Astrocyte of the hippocampus (primary cell): Measurements from ENCODE around the gene RELN.

ENCODE experiments used
- DNase-seq: peaks from one replicate; pipeline ENCODE4 v3.0.0; 2011; ENCODE audit warnings: low read depth, low spot score

Gene RELN

DNA sequence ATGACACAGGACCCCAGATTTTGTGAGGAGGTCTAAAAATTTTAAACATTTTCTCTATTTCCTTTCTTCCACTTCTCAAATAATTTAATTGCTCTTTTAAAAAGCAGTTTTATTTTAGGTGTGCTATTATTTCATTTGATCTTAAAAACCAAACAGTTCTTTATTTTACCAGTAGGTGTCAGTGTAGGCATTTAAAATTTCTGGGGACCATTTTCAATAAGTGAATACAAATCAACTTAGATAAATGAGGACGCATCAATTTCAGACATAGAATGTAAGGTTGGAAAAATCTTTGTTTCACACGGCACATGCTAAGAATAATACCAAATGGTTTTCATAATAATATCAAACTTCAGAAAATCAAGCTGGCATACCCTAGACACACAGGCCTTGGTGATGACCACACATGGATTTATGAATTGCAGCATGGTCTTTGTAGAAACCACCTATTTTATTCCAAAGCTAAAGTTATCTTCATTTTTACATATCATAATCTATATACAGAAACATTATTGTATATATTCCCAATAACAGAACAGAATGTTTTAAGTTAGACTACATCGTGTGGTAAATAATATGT lies 415.9 kb downstream of the RELN start:
- peak; percentile 53 for DNase-seq

GRCh38 chr7:103571586-103571985 lies 417.9 kb downstream of the RELN start:
- DNase-seq: no peak

DNA sequence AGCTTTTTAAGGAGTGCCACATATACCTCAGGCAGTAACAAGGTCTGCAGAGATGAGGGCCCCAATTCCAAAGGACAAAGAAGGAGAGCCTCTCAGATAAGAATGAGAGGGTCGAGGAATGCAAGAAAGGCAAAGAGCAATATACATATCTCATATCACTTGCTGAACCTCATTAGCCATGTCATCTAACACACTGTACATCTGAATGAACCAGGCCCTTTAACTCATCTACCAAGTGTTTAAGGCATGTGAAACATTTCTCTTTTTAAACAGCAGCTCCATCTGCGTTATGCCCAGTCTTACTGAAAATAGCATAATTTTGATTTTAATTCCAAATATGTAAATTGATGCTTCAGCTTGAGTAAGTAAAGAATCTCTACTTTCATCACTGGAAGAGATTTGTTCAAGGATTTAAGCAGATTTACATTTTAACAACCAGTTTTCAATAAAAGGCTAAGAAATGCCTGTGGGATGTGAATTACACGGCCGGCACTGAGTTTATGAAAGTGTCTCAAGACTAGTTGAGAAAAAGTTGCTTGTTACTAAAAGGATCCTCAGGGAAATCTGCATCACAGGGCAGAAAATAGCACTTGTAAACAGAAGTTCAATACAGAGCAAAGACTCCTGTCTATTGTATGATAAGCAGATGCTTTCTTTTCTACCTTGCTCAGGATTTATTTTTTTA lies 419.7 kb downstream of the RELN start:
- no peak for DNase-seq

GRCh38 chr7:103564416-103564815 lies 425.0 kb downstream of the RELN start:
- DNase-seq: no peak

GRCh38 chr7:103560136-103560535 lies 429.3 kb downstream of the RELN start:
- no peak for DNase-seq

DNA sequence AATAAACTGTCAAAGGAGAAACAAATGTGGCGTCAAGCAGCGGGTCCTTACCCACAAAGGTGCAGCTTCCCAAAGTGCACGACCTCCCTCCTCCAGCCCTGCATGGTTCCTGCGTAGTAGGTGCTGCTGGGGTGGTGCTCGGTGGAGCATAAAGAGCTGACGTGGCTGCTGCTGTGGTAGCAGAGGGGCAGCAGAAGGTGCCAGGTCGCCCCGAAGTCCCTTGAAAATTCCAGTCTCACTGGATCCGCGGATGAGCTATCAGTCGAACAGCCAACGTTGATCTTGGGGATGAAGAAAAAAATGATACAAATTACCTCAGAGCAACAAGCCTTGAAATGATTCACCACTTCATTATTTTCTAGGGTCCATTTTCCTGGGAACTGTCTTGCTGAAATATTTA lies 438.4 kb downstream of the RELN start:
- DNase-seq: no peak

DNA sequence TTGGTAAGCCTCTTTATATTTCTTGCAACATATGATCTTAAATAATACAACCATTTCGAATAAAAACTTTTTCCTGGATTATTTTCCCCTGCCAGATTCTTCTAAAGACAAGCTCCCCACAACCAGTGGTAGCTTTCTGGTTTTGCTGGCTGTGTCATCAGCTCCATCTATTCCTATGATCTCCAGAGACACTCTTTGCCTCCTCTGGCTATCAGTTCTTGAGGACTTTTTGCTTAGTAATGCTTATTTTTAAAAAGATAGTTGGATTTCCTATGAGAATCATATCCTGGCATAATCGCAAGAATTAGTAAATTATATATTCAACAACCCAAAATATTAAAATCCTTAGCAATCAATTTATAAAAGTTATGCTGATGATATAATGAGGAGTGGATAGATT lies 439.7 kb downstream of the RELN start:
- DNase-seq: no peak

GRCh38 chr7:103547451-103548284 lies 441.8 kb downstream of the RELN start:
- DNase-seq: peak; percentile 41

GRCh38 chr7:103542470-103542869 lies 447.0 kb downstream of the RELN start:
- no peak for DNase-seq

DNA sequence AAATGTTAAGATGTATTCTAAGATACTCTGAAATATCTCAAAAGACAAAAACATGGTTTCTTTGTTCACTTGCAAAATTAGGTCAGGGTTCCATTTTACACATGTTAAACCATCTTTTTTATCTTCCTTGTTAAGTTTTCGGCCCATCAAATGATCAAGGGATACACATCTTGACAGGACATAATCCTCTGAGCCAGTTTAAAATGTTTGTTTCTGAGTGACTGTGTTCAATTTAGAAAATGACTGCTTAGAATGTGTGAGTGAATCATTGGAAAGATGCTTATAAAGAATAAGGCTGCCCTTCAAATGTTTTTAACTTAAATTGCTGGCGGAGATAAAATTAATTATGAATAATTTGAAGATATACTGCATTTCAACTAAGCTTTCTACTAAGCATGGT lies 447.5 kb downstream of the RELN start:
- no peak for DNase-seq

DNA sequence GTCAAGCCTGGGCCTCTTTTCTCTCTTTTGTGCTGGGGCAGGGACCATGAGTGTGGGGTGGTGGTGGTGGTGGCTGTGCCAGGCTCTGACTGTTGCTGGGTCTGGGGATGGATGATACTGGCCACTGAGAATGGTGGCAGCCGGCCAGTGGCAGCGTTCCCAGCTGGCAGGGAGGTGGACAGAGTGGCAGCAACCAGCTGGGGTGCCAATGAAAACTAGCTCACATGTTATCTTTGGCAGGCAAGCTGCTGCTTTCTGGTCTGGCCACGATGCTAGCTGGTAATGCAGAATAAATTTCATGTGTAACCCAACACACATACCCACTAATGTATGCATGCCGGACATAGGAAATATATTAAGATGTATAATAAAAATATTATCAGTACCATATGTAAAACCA lies 448.4 kb downstream of the RELN start:
- DNase-seq: peak; percentile 85

GRCh38 chr7:103540338-103540737 lies 449.1 kb downstream of the RELN start:
- no peak for DNase-seq

DNA sequence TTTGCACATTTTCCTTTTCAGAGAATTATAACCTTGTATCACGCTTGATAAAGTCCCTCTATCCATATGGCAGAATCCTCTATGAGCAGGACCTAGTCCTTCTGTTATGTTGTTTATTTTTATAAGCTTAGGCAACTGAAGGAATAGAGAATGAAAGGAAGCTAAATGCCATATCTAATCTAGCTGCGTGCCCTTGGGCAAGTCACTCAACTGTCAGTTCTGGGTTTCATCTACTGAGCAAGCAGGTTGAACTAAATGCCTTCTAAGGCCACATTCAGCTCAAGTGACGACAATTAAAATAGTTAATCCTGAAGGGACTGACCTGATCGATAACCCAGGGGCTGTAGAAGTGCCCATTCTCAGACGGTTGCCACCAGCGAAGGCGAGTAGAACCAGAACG lies 449.6 kb downstream of the RELN start:
- DNase-seq: no peak

DNA sequence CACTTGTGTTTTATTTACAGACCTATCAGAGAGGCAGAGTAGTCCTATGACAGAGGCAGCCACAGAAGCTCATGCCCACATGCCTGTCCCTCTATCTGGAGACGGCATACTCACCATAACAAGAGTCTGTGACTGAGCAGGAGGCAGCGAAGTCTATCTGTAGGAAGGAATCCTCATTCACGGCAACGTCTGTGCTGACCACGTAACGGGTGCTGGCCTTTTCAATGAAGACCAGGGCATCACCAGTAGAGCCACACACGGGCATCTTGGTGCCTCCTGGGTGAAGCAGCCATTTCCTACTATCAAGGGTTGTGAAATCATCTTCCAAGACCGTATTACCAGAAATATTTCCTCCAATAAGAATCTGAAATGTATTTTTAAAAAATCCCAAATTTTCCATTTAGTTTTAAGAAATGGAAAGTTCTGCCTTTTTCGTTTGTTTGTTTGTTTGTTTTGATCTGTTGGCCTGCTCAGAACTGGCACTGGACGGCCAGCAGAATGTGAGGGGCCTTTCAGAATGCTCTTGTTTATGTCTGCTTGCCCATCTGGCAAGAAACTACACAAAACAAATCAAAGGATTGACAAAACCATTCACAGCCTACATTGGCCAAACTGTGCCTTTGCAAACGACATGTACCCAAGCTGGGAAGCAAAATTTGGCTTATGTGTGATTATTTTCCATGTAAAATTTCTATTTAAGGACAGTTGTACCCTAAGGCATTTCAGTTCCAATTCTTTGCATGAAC lies 450.3 kb downstream of the RELN start:
- no peak for DNase-seq

DNA sequence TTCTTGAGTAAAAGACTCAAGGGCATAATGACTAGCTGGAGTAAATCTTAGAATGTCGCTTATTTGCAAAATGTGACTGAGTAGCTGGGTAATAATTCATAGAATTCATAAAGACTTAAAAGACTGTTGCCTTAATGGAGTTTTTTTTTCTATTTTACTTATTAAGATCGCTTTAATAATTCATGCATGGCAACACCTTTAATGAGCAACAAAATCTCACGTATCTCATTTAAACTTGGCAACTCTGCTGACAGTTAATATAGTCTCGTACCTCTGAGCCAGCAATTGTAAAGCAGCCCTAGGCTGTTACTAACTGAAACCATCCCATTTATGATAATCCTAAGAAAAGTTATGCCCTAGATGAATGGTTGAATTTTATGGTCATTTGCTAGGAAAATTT lies 455.7 kb downstream of the RELN start:
- no peak for DNase-seq

DNA sequence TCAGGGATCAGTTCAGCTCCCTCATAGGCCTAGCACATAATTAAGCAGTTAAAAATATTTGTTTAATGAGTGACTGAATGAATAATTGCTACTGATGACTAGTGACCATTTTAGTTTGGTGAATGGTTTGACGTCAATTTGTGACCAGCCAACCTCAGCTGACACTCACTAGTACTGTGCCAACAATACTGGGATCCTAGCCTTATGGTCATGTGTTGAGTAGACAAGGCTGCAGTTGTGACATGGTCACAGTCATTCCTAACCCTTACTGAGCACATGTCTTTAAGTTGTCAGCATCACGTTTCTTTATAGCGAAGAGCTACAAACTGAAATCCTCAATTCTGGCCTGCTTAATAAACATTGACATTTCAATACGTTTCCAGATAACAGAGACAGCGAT lies 456.5 kb downstream of the RELN start:
- DNase-seq: no peak

DNA sequence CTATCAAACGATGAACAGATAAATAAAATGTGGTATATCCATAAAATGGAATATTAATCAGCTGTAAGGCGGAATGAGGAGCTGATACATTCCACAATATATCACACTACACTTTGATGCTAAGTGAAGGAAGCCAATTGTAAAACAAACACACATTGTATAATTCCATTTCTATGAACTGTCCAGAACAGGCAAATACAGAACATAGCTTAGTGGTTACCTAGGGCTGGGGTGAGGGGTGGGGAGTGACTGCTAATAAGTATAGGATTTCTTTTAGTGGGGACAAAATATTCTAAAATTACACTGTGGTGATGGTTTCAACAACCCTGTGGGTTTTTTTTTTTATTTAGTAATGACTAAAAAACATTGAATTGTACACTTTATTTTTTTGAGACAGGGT lies 461.3 kb downstream of the RELN start:
- DNase-seq: no peak

- no peak for DNase-seq
These were observed 463.5 kb downstream of the RELN start for GRCh38 chr7:103525937-103526336.

DNA sequence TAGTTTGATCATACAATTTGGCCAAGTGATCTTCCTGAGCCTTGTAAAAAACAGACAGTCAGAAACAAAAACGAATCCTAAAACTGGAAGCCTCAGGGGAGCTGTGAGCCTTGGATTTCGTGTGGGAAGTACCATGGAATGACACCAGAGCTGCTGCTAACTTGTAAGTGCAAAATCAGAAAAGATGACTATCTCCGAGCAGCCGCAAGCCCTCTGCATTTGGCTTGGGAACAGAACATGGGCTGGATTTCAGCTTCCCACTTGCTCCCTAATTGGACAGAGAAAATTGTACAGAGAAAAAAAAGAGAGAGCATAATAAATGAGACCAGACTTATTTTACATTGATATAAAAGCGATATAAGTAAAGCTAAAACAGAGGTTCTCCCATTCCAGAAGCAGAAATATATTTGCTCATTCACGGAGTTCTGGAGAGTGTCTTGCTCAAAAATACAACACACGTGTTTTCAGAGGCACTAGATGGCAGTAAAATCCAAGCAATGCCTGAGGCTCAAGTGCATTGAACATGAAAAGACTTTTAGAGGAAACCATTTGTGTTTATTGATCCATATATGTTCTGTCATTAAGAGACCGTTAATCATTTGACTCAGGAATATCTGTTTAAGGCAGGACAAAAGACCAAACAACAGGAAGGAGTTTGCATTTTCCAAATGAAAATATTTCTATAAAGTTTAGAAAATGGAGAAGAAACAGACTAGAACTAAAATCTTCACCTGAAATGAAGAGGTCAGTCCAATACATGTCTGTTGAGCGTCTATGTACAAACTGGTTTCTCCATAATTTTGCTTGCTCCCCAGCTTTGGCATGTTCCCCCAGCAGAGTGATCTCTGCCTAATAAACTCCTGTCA lies 465.2 kb downstream of the RELN start:
- peak; percentile 63 for DNase-seq

- no peak for DNase-seq
These were observed 467.5 kb downstream of the RELN start for GRCh38 chr7:103521937-103522336.

GRCh38 chr7:103504505-103505135 lies 484.8 kb downstream of the RELN start:
- no peak for DNase-seq
